ENCODE measurements around the gene CHRDL2.

Gene CHRDL2

DNA sequence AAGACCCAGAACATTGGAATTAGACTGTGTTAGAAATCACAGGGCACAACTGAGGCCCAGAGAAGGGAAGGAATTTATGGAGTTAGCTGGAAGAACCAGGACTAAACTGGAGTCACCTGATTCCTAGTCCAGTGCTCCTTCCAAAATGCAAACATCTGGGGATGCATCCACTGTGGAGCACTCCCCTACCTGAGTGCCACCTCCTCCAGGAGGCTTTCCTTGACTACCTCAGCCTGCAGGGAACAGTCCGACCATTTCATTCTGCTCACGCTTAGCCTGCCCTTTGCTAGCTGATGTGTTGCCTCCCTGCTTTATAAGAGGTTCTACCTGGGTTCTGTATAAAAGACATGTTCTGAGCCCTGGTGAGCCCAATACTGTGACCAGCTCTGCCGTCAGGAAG, 24.0 kb downstream of the CHRDL2 start:
- Histone ChIP-seq H3K27ac (no peak overlapping the region), H3K36me3 (replicated peaks) (no peaks in the 10 kb centered on the region), H3K27me3 (replicated peaks) (no peaks in the 10 kb centered on the region), H3K4me3 (ENCODE audit: low read depth, low read length) (no peak overlapping the region)
- in situ Hi-C loops (cut with HindIII; ENCODE audit: low pct_ligation_motif_present, low sequenced_read_pairs), result no loop called here
- DNase-seq, result no peak
- TF ChIP-seq, protein P1, sequence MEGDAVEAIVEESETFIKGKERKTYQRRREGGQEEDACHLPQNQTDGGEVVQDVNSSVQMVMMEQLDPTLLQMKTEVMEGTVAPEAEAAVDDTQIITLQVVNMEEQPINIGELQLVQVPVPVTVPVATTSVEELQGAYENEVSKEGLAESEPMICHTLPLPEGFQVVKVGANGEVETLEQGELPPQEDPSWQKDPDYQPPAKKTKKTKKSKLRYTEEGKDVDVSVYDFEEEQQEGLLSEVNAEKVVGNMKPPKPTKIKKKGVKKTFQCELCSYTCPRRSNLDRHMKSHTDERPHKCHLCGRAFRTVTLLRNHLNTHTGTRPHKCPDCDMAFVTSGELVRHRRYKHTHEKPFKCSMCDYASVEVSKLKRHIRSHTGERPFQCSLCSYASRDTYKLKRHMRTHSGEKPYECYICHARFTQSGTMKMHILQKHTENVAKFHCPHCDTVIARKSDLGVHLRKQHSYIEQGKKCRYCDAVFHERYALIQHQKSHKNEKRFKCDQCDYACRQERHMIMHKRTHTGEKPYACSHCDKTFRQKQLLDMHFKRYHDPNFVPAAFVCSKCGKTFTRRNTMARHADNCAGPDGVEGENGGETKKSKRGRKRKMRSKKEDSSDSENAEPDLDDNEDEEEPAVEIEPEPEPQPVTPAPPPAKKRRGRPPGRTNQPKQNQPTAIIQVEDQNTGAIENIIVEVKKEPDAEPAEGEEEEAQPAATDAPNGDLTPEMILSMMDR (IDR thresholded peaks at IDR 0.05; ENCODE audit: low read depth, low read length, missing control alignments), result no peak

DNA sequence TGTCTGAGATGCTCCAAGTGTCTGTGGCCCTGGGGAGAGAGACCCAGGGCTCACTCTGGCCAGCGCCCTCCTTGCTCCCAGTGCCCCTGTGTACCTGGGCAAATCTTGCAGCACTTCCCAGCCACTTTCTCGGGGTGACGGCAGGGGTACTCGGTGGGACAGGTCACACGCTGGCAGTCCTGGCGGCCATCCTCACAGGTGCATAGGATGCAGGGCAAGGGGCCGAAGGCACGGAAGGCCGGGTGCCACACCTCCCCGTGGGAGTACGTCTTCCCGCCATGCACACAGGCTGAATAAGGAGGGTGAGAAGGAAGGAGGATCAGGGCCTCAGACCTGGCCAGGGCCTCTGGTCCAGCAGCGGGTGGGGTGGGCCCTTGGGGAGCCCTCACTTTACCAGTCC, 28.0 kb downstream of the CHRDL2 start:
- H3K36me3 ChIP-seq (replicated peaks), result no peaks in the 10 kb centered on the region
- H3K27ac ChIP-seq, result no peak overlapping the region
- no peaks in the 10 kb centered on the region for H3K27me3 ChIP-seq (replicated peaks)

DNA sequence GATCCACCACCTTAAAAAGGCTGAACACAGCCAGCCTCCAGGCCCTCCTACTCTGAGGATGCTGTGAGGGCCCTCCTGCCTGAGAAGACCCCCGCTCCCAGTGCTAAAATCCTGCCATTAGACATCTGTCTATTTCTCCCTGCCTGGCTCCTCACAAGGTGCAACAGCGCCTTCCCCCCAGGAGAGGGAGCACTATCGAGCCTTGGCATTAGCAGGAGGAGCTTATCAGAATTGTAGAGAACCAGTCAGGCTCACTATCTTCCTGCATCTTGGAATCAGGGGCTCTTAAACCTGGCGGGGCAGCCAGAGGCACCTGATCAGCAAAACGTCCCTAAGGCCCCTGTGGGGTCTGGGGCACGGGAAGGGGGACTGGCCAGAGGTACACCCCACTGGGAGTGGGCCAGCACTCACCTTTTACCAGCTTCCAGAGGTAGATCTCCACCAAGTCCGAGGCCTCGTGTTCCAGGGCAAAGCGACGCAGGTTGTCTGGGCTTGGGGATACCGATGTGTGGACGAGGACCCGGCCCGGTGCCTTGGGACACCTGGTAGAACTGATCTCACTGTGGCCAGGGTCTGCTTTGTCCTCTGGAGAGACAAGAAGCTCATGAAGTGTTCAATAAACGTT, 28.7 kb downstream of the CHRDL2 start:
- Histone ChIP-seq H3K27me3 (replicated peaks) (no peaks in the 10 kb centered on the region), H3K4me3 (ENCODE audit: low read depth, low read length) (no peak overlapping the region), H3K36me3 (replicated peaks) (no peaks in the 10 kb centered on the region), H3K27ac (no peak overlapping the region)
- in situ Hi-C loops (cut with HindIII; ENCODE audit: low pct_ligation_motif_present, low sequenced_read_pairs), result no loop called here
- TF ChIP-seq, protein P1 (IDR thresholded peaks at IDR 0.05; ENCODE audit: low read depth, low read length, missing control alignments), result peak; percentile 97
- DNase-seq, result peak; percentile 69

More for the DNA sequence above, 28.0 kb downstream of the CHRDL2 start:
- TF ChIP-seq, protein P1 (IDR thresholded peaks at IDR 0.05; ENCODE audit: low read depth, low read length, missing control alignments), result no peak
- H3K4me3 ChIP-seq (ENCODE audit: low read depth, low read length), result no peak overlapping the region
- no peak for DNase-seq
- in situ Hi-C loops (cut with HindIII; ENCODE audit: low pct_ligation_motif_present, low sequenced_read_pairs), result no loop called here

DNA sequence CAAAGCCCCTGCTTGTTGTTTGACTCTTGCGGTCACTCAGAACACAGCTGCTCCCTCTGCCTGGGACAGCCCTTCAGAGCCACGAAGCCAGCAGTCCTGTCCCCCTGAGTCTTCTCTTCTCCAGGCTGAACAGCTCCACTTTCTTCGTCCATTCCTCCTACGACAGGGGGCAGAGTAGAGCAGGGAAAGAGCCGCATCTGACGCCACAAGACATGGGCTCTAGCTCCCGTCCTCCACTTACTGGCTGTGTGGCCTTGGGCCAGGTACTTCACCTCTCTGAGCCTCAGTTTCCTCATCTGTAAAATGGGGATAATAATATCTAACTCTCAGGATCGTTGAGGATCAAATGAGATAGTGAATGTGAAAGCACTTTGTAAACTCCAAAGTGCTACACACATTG, 29.9 kb downstream of the CHRDL2 start:
- Histone ChIP-seq H3K36me3 (replicated peaks) (no peaks in the 10 kb centered on the region), H3K27ac (no peak overlapping the region), H3K4me3 (ENCODE audit: low read depth, low read length) (no peak overlapping the region), H3K27me3 (replicated peaks) (no peaks in the 10 kb centered on the region)
- no peak for DNase-seq
- TF ChIP-seq, protein P1 (IDR thresholded peaks at IDR 0.05; ENCODE audit: low read depth, low read length, missing control alignments), result peak; percentile 47
- in situ Hi-C loops (cut with HindIII; ENCODE audit: low pct_ligation_motif_present, low sequenced_read_pairs), result no loop called here

DNA sequence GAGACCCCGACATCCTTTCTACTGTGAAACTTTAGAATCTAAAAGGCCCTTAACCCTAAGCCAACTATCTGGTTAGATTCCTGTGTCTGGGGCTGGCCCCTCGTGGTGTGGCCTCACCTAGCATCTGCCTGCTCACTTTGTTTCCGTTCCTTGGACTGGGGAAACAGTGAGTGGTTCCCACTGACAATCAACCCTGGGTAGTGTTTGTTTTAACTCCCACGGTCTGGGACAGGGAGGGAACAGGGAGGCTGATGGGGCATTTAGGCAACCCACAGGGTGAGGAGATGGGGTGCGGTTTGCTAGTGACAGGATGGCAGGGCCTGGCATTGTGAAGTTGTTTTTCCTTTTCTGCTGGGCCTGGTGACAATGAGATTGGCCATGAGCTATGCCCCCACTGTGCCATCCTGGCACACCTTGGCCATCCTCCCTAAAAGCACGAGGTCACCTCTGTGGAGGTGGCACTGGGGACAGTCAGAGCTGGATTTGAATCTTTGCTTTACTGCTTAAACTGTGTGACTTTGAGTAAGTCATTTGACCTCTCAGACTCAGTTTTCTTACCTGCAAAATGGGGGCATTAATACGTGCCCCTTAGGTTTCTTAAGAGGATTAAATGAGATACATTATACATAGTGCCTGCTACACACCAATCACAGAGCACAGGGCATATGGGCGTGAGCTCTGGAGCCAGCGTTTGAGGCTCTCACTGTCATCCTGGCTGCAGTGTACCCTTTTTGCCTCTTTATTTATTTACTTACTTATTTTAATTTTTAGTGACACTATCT, 31.4 kb downstream of the CHRDL2 start:
- TF ChIP-seq, protein P1 (IDR thresholded peaks at IDR 0.05; ENCODE audit: low read depth, low read length, missing control alignments), result no peak
- DNase-seq, result no peak

More for the DNA sequence above, 31.4 kb downstream of the CHRDL2 start:
- in situ Hi-C loops (cut with HindIII; ENCODE audit: low pct_ligation_motif_present, low sequenced_read_pairs), result no loop called here
- Histone ChIP-seq H3K27me3 (replicated peaks) (no peaks in the 10 kb centered on the region), H3K4me3 (ENCODE audit: low read depth, low read length) (no peak overlapping the region), H3K27ac (no peak overlapping the region), H3K36me3 (replicated peaks) (no peaks in the 10 kb centered on the region)
